ENCODE data around the gene PPP1R8.

The PPP1R8 gene

DNA sequence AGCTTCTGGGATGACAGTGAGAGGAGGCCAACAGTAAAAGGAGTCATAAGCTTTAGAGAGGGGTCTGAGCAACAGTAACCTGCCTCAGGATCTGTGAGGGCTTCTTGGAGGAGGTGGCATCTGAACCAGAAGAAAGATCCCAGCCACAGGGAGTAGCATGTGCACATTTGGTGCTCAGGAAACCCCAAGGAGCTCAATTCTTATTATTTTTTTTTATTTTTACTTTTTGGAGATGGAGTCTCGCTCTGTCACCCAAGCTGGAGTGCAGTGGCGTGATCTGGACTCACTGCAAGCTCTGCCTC is 46.5 kb downstream of the PPP1R8 start:
- in situ Hi-C loops (cut with HindIII; ENCODE audit: low sequenced_read_pairs): no loop called here
- DNase-seq (ENCODE audit: low read depth): no peak
- no peak overlapping the region for H3K4me3 ChIP-seq (ENCODE audit: low read depth, low read length)
- TF ChIP-seq, protein P1, sequence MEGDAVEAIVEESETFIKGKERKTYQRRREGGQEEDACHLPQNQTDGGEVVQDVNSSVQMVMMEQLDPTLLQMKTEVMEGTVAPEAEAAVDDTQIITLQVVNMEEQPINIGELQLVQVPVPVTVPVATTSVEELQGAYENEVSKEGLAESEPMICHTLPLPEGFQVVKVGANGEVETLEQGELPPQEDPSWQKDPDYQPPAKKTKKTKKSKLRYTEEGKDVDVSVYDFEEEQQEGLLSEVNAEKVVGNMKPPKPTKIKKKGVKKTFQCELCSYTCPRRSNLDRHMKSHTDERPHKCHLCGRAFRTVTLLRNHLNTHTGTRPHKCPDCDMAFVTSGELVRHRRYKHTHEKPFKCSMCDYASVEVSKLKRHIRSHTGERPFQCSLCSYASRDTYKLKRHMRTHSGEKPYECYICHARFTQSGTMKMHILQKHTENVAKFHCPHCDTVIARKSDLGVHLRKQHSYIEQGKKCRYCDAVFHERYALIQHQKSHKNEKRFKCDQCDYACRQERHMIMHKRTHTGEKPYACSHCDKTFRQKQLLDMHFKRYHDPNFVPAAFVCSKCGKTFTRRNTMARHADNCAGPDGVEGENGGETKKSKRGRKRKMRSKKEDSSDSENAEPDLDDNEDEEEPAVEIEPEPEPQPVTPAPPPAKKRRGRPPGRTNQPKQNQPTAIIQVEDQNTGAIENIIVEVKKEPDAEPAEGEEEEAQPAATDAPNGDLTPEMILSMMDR (IDR thresholded peaks at IDR 0.05; ENCODE audit: low read depth, low read length, missing control alignments): no peak

- in situ Hi-C loops (cut with HindIII; ENCODE audit: low sequenced_read_pairs): no loop called here
- TF ChIP-seq, protein P1 (IDR thresholded peaks at IDR 0.05; ENCODE audit: low read depth, low read length, missing control alignments): no peak
- no peak for DNase-seq (ENCODE audit: low read depth)
- H3K4me3 ChIP-seq (ENCODE audit: low read depth, low read length): no peak overlapping the region
Measured at GRCh38 chr1:27878039-27878438, 47.5 kb downstream of the PPP1R8 start.

GRCh38 chr1:27878787-27879335 is 48.3 kb downstream of the PPP1R8 start:
- no peak for DNase-seq (ENCODE audit: low read depth)
- in situ Hi-C loops (cut with HindIII; ENCODE audit: low sequenced_read_pairs): no loop called here
- no peak overlapping the region for H3K4me3 ChIP-seq (ENCODE audit: low read depth, low read length)
- TF ChIP-seq, protein P1 (IDR thresholded peaks at IDR 0.05; ENCODE audit: low read depth, low read length, missing control alignments): no peak

DNA sequence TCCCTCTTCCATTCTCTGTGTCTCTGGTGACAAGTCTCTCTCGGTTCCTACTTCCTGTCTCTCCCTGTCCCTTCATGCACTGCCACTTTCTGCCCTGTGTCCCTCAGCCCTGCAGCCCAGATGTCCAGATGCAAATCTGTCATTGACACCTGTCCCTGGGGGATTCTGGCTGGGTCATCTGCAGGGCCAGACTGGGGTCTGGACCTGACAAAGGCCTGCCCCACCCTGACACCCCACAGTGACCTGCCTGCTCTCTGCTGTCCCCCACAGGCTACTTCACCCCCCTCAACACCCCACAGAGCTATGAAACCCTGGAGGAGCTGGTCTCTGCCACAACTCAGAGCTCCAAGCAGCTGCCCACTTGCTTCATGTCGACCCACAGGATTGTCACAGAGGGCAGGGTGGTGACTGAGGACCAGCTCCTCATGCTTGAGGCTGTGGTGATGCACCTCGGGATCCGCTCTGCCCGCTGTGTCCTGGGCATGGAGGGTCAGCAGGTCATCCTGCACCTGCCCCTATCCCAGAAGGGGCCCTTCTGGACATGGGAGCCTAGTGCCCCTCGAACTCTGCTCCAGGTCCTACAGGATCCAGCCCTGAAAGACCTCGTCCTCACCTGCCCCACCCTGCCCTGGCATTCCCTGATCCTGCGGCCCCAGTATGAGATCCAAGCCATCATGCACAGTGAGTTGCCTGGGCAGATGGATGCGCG is 48.9 kb downstream of the PPP1R8 start:
- H3K4me3 ChIP-seq (ENCODE audit: low read depth, low read length): no peak overlapping the region
- TF ChIP-seq, protein P1 (IDR thresholded peaks at IDR 0.05; ENCODE audit: low read depth, low read length, missing control alignments): no peak
- in situ Hi-C loops (cut with HindIII; ENCODE audit: low sequenced_read_pairs): no loop called here
- no peak for DNase-seq (ENCODE audit: low read depth)

DNA sequence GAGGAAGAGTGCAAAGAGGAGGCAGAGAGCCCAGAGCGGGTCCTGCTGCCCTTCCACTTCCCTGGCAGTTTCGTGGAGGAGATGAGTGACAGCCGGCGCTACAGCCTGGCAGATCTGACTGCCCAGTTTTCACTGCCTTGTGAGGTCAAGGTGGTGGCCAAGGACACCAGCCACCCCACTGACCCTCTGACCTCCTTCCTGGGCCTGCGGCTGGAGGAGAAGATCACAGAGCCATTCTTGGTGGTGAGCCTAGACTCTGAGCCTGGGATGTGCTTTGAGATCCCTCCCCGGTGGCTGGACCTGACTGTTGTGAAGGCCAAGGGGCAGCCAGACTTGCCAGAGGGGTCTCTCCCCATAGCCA is 51.9 kb downstream of the PPP1R8 start:
- in situ Hi-C loops (cut with HindIII; ENCODE audit: low sequenced_read_pairs): no loop called here

DNA sequence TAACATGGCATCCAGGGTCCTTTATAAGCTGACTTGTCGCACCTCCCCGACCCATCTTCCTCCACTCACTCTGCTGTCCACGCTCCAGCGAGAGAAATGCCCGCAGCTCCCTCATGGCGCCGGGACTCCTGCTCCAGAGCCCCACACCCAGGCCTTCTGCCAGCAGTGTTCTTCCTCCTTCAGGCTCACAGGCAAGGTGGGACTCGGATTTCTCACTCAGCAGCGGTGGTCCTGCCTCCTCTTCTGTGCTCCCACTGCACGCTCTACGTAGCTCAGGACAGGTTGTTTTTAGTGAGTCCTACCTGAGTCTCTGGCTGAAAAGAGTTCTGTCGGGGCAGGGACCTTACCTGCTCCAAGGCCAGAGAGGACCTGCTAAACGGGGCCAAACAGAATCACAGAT is 53.0 kb downstream of the PPP1R8 start:
- in situ Hi-C loops (cut with HindIII; ENCODE audit: low sequenced_read_pairs): no loop called here
- H3K4me3 ChIP-seq (ENCODE audit: low read depth, low read length): no peak overlapping the region
- no peak for DNase-seq (ENCODE audit: low read depth)
- TF ChIP-seq, protein P1 (IDR thresholded peaks at IDR 0.05; ENCODE audit: low read depth, low read length, missing control alignments): no peak

More for the DNA sequence above, 51.9 kb downstream of the PPP1R8 start:
- TF ChIP-seq, protein P1 (IDR thresholded peaks at IDR 0.05; ENCODE audit: low read depth, low read length, missing control alignments): no peak
- DNase-seq (ENCODE audit: low read depth): no peak
- no peak overlapping the region for H3K4me3 ChIP-seq (ENCODE audit: low read depth, low read length)

Measured in astrocyte of the cerebellum (primary cell).